Gastroesophageal sphincter (tissue), 4 donors: ENCODE measurements around the gene NRXN2. TPM values are rescaled to one million over a fixed set of nuclear protein-coding genes. Genes with fewer than 3 reads are reported as not detected.

Source experiments
- ATAC-seq: fragments of 150-250 bp; one replicate; pipeline ENCODE4 v1.9.1; 2016; ENCODE audit warnings: mild to moderate bottlenecking, moderate library complexity
- H3K27ac ChIP-seq, 4 donors: fragments of 200-600 bp; sonication (generic) in 3 of 4; 1 replicate in 3 of 4; 2 replicates in 1 of 4; pipeline ENCODE4 v1.5.1; 2016 to 2019
- H3K27me3 ChIP-seq: fragments of 200-600 bp; sonication (generic); one replicate; pipeline ENCODE4 v1.5.1; 2019
- H3K36me3 ChIP-seq, 2 donors: fragments of 200-600 bp; sonication (generic); one replicate each; pipeline ENCODE4 v1.5.1; 2019; ENCODE audit warnings: control low read depth in 1 of 2
- H3K4me1 ChIP-seq, 3 donors: fragments of 200-600 bp; sonication (generic); 1 replicate in 2 of 3; 2 replicates in 1 of 3; pipeline ENCODE4 v1.5.1; 2016 to 2019; ENCODE audit warnings: control low read depth in 2 of 3
- H3K4me3 ChIP-seq, 2 donors: fragments of 200-600 bp; sonication (generic); one replicate each; pipeline ENCODE4 v1.5.1; 2019; ENCODE audit warnings: mild to moderate bottlenecking in 1 of 2, moderate library complexity in 1 of 2
- H3K9me3 ChIP-seq, 3 donors: fragments of 200-600 bp; sonication (generic); one replicate each; pipeline ENCODE4 v1.5.1; 2017 to 2019; ENCODE audit warnings: control low read depth in 2 of 3
- EP300 ChIP-seq: sonication (generic); formaldehyde crosslinking; IDR thresholded peaks from one replicate; pipeline ENCODE4 v1.6.1; 2017; ENCODE audit warnings: antibody characterized with exemption, mild to moderate bottlenecking
- POLR2A ChIP-seq, 2 donors: fragments of 450-650 bp; IDR thresholded peaks; one replicate each; pipeline ENCODE4 v1.6.1; 2017; ENCODE audit warnings: antibody characterized with exemption in 2 of 2, mild to moderate bottlenecking in 2 of 2, moderate library complexity in 1 of 2
- POLR2AphosphoS5 ChIP-seq: sonication (generic); formaldehyde crosslinking; IDR thresholded peaks from one replicate; pipeline ENCODE4 v1.6.1; 2017; ENCODE audit warnings: antibody characterized with exemption
- WGBS, 2 donors: methylation state at CpG; one replicate each; pipeline ENCODE4 v1.1.5; 2018; ENCODE audit warnings: low coverage in 1 of 2; 5-methylcytosine and 5-hydroxymethylcytosine counted together
- total RNA-seq, 4 donors: library from RNA; depleted of rRNA; stranded (reverse); fragments of >200 nt; gene quantifications; one replicate each; pipeline ENCODE4 v1.1.0, GENCODE V29; 2016
- TF ChIP-seq, protein P1 (sequence below), 4 experiments: fragments of 200-600 bp in 2 of 4; fragments of 450-650 bp in 2 of 4; sonication (generic) in 1 of 4; IDR thresholded peaks; one replicate each; pipeline ENCODE4 v1.5.1; 2017 to 2019; ENCODE audit warnings: antibody characterized with exemption in 4 of 4, mild to moderate bottlenecking in 2 of 4, moderate library complexity in 2 of 4

The NRXN2 gene
- total RNA-seq, 4 donors from 2014 or later, result 3.4 to 25.4 (median 5.0) TPM

DNA sequence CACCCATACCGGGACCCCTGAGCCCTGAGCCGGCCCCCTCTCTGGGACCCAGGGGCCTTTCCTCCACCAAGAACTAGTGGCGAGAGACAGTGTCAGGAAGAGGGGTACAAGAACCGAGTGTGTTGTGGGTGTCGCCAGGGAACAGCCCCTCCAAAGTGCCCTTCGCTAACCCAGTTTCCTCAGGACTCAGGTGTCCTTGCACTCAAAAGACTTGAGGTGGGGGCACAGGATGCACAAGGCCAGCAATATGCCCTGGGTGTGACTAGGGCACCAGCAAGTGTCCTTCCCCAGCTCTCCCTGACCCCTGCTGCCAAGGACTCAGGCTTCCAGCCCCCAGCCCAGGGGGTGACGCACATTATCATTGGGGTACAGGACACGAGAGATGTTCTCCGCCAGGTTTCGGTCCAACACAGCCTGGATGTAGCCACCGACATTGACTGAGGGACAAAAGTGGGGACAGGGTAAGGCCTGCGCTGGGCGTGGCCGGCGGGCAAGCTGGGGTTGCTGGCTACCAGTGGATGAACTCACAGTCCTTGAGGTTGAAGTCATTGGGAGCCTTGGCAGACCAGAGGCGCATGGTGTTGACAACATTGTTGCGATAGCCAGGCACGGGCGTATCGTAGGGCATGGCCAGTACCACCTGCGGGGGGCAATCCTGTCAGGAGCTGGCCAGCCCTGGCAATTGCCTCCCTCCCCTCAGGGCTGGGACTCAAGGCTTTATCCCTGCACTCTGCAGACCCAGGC lies 32.1 kb upstream of the NRXN2 start:
- no peaks in the 10 kb centered on the region for H3K9me3 ChIP-seq
- peak overlapping the region in 3 of 4 donors; percentile 45 to 86 (median 55) for H3K27ac ChIP-seq
- no peaks in the 10 kb centered on the region for H3K27me3 ChIP-seq
- peaks cover 0 to 24% (median 19%) of the 10 kb centered on the region in 3 donors for H3K4me1 ChIP-seq
- no peak for TF ChIP-seq POLR2A (IDR thresholded peaks at IDR 0.05)
- TF ChIP-seq, protein P1, sequence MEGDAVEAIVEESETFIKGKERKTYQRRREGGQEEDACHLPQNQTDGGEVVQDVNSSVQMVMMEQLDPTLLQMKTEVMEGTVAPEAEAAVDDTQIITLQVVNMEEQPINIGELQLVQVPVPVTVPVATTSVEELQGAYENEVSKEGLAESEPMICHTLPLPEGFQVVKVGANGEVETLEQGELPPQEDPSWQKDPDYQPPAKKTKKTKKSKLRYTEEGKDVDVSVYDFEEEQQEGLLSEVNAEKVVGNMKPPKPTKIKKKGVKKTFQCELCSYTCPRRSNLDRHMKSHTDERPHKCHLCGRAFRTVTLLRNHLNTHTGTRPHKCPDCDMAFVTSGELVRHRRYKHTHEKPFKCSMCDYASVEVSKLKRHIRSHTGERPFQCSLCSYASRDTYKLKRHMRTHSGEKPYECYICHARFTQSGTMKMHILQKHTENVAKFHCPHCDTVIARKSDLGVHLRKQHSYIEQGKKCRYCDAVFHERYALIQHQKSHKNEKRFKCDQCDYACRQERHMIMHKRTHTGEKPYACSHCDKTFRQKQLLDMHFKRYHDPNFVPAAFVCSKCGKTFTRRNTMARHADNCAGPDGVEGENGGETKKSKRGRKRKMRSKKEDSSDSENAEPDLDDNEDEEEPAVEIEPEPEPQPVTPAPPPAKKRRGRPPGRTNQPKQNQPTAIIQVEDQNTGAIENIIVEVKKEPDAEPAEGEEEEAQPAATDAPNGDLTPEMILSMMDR (IDR thresholded peaks at IDR 0.05), result no peak
- no peak for TF ChIP-seq EP300
- TF ChIP-seq POLR2AphosphoS5, result no peak
- no peak for ATAC-seq
- no peak overlapping the region for H3K4me3 ChIP-seq
- 71 to 93% methylated on average over 3 to 5 of the region's 21 CpGs for WGBS, 2 donors
- H3K36me3 ChIP-seq, result peaks cover 0 to 54% of the 10 kb centered on the region in 2 donors

DNA sequence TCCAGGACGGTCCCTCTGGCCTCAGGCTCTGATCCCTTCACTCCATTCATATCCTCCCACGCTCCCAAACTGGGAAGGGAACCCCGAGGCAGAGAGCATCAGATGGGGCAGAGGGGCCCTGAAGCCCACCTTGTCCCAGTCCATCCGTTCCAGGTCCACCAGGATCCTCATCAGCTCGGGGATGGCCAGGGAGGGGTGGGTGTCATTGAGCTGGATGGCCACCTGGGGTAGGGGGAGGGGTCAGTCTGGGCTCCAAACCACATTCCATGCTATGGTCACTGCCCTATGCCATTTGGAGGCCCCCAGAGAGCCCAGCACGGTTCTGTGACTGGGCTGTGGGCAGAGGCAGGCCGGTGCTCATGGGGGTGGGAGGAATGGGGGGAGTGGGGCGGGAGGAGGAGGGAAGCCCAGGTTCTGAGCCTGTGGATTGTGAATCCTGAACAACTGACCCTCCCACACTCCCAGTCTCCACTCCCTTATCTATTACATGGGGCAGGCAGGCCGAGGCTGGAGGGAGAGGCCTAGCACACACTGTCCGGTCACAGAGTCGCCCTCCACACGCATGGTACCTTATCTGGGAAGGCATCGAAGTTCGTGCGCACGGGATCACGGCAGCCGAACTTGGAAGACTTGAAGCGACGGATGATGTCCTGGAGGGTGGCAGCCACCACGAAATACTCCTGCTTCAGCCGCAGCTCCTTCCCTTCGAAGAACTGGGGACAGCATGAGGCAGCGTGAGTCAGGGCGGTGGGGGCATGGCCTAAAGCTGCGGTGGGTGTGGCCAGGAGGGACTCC lies 31.3 kb upstream of the NRXN2 start:
- Histone ChIP-seq H3K36me3 (peaks cover 0 to 61% of the 10 kb centered on the region in 2 donors), H3K27me3 (no peaks in the 10 kb centered on the region), H3K4me3 (no peak overlapping the region), H3K4me1 (peaks cover 0 to 16% (median 12%) of the 10 kb centered on the region in 3 donors), H3K9me3 (no peaks in the 10 kb centered on the region), H3K27ac (peak overlapping the region in 3 of 4 donors; percentile 45 to 86 (median 55))
- TF ChIP-seq EP300 (no peak), POLR2AphosphoS5 (no peak), POLR2A (IDR thresholded peaks at IDR 0.05) (no peak)
- TF ChIP-seq, protein P1 (IDR thresholded peaks at IDR 0.05), result no peak
- 66 to 100% methylated on average over 1 to 2 of the region's 26 CpGs for WGBS, 2 donors
- ATAC-seq, result no peak

GRCh38 chr11:64753380-64754123 lies 30.6 kb upstream of the NRXN2 start:
- no peak for ATAC-seq
- H3K36me3 ChIP-seq, result peaks cover 0 to 63% of the 10 kb centered on the region in 2 donors
- peaks cover 0 to 10% (median 5%) of the 10 kb centered on the region in 3 donors for H3K4me1 ChIP-seq
- H3K27ac ChIP-seq, result peak overlapping the region in 3 of 4 donors; percentile 45 to 86 (median 55)
- WGBS, 2 donors, result 80 to 90% methylated on average over 1 to 4 of the region's 43 CpGs
- no peaks in the 10 kb centered on the region for H3K27me3 ChIP-seq
- no peak for TF ChIP-seq EP300
- no peak for TF ChIP-seq POLR2AphosphoS5
- TF ChIP-seq, protein P1 (IDR thresholded peaks at IDR 0.05), result no peak
- no peak for TF ChIP-seq POLR2A (IDR thresholded peaks at IDR 0.05)
- no peak overlapping the region for H3K4me3 ChIP-seq
- no peaks in the 10 kb centered on the region for H3K9me3 ChIP-seq

DNA sequence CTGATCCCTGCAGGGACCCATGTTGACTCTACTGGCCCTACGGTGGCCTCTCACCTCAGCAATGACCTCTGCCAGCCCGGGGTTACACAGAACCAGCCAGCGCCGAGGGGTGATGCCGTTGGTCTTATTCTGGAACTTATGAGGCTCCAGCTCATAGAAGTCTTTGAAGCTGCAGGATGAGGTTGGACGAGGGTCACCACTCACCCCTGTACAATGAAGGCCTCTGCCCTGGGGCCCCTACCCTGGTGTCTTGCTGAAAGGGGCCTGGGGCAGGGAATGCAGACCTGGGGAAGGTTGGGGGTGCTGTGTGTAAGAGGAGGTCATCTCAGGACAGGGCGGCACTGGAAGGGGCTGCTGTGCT lies 30.0 kb upstream of the NRXN2 start:
- H3K27me3 ChIP-seq, result no peaks in the 10 kb centered on the region
- peaks cover 0 to 63% of the 10 kb centered on the region in 2 donors for H3K36me3 ChIP-seq
- peak overlapping the region in 3 of 4 donors; percentile 10 to 86 (median 55) for H3K27ac ChIP-seq
- no peak overlapping the region for H3K4me3 ChIP-seq
- no peaks in the 10 kb centered on the region for H3K9me3 ChIP-seq
- no peak for ATAC-seq
- TF ChIP-seq POLR2A (IDR thresholded peaks at IDR 0.05), result no peak
- WGBS, 2 donors, result 71 to 100% methylated on average over 1 of the region's 7 CpGs
- H3K4me1 ChIP-seq, result peaks cover 0 to 10% (median 0%) of the 10 kb centered on the region in 3 donors
